GM19328 (cell line): ENCODE results near the gene ME1.
"Not testable (repeated sequence)": the region's sequence is repeated elsewhere in the genome, so short reads cannot be mapped to it uniquely, and the experiment has no call there.

Source experiments
- ATAC-seq: cut with Tn5 transposase; IDR thresholded peaks from one replicate; pipeline ENCODE4 v1.9.1; 2021; ENCODE audit warnings: mild to moderate bottlenecking, moderate library complexity; ENCODE audit not compliant: unreplicated experiment

The ME1 gene

DNA sequence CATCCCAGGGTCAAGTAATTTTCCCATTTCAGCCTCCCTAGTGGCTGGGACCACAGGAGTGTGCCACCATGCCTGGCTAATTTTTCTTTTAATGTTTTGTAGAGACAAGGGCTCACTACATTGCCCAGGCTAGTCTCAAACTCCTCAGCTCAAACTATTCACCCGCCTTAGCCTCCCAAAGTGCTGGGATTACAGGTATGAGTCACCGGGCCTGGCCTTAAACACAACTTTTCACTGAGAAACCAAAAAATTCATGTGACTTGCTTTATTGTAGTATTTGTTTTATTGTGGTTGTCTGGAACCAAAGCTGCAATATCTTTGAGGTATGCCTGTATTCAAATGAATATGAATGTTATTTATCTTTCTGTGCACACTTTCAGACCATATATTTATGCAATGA, 165.5 kb downstream of the ME1 start:
- no peak for ATAC-seq

DNA sequence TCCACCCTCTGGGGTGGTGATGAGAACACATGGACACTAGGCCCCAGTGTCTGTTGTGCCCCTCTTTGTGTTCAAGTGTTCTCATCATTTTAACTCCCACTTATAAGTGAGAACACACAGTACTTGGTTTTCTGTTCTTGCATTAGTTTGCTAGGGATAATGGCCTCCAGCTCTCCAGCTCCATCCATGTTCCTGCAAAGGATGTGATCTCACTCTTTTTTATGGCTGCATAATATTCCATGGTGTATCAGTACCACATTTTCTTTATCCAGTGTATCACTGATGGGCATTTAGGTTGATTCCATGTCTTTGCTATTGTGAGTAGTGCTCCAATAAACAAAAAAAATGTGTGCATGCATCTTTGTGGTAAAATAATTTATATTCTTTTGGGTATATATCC, 170.3 kb downstream of the ME1 start:
- ATAC-seq, result no peak

DNA sequence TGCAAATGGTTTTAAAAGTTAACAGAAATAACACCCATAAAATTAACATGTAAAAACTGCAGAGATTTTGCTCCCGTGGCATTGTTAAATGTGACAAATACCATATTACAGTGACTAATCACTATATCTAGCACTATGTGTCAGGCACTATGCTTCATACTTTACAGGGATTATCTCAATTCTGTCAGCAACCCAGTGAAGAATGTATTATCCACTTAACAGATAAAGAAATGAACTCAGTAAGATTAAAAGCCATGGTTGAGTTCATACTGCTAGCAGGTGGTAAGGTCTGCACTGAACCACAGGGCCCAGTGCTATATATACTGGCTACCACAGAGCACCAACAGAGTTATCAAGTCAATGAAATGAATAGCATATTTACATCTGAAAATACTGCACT, 172.3 kb downstream of the ME1 start:
- ATAC-seq, result no peak

DNA sequence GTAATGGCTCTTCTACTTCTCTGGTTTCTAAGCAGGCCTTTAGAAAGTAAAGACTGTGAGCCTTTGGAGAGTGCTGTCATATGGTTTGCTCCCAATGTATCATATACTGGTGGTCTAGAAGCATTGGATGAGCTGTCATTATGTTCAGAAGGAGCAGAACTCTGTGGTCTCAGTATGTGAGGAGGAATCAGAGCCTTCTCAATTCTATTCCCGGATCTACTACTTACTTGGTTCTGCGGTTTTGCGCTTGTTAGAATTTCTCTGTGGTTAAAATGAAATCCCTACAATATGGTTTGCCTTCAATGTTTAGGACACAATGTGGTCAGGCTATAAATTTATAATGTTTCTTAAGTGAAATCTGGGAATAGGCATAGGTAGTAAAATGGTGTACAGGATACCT, 173.1 kb downstream of the ME1 start:
- no peak for ATAC-seq

DNA sequence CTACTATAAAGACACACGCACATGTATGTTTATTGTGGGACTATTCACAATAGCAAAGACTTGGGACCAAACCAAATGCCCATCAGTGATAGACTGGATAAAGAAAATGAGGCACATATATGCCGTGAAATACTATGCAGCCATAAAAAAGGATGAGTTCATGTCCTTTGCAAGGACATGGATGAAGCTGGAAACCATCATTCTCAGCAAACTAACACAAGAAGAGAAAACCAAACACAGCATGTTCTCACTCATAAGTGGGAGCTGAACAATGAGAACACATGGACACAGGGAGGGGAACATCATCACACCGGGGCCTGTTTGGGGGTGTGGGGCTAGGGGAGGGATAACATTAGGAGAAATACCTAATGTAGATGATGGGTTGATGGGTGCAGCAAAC, 174.1 kb downstream of the ME1 start:
- ATAC-seq, result not testable (repeated sequence)

DNA sequence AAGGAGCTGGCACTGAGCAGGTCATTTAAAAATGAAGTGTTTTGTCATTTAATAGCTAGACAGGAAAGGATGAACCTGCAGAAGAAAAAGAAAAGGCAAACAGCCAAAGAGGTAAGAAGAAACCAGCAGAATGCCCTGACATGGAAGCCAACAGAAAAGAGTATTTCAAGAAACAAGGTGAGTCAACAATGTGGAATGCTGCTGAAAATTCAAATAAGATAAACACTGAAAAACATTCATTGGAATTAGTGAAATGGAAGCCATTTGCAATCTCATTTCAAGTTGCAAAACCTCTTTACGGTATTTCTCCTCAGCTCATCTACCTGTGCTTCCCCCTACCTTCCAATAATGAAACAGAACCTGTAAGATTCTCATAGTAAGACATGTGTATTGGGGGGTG, 178.1 kb downstream of the ME1 start:
- no peak for ATAC-seq

DNA sequence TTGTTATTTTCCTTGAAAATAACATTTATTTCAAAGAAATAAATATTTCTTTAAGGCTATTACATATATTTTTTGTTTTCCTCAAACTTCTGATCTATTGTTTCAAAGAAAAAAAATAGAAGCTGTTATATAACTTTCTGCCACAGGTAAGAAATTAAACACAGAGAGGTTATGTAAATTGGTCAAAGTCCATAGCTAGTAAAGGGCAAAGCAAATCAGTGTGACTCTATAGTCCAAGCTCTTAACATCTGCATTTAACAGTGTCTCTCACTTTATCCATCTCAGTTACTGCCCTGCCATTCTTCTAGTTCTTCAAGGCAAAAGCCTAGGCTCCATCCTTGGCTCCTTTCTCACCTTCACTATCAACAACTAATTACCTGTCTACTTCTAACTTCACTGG, 180.6 kb downstream of the ME1 start:
- ATAC-seq, result no peak

DNA sequence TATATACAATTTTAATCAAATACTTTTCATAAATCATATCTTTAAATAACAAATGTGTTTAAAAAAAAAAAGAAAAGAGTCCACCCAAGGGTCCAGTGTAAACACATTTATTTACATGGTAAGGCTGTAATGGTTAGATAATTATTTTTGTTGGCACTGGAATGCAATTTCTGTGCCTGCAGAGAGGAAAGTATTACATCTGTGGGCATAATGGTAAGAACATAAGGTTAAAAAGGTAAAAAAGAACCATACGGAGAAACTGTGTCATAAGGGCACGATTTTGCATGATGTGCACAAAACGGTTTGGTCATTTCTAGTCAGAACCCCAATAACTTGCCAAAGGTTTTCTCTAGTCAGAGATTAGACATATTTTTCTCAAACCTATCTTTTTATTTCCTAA, 183.4 kb downstream of the ME1 start:
- no peak for ATAC-seq

DNA sequence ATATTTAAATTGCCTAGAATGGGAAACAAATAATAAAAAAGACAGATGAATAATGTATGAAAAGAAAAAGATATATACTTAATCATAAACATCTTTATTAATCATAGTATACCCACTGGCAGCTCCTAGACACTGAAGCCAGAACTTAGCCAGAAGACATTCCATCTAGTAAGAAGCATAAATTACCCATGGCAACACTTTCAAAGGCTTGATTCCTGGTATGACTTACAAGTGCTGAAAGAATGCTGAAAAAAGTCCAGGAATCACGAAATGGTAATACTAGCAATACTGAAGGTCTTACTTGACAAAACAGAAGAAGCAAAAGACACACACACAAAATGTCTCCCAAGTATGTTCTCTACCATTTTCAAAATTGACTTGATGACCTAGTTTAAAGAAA, 199.7 kb downstream of the ME1 start:
- ATAC-seq, result no peak

DNA sequence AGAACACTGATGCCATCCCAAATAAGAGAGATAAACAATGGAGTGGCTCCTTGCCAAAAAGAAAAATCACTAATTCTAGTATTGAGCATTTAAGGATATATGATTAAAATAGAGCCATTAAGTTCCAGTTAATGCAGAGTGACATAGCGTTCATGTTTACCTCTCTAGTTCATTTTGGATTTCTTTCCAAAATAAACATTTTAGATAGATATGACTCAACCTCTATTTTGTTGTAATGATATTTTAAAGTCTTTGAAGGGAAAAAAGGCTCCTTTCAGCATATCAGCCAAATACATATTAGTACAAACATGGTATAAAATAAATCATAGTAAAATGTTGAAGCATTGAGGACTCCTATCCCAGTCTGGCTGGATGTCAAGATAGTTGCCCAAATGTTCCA, 204.3 kb downstream of the ME1 start:
- ATAC-seq, result no peak

DNA sequence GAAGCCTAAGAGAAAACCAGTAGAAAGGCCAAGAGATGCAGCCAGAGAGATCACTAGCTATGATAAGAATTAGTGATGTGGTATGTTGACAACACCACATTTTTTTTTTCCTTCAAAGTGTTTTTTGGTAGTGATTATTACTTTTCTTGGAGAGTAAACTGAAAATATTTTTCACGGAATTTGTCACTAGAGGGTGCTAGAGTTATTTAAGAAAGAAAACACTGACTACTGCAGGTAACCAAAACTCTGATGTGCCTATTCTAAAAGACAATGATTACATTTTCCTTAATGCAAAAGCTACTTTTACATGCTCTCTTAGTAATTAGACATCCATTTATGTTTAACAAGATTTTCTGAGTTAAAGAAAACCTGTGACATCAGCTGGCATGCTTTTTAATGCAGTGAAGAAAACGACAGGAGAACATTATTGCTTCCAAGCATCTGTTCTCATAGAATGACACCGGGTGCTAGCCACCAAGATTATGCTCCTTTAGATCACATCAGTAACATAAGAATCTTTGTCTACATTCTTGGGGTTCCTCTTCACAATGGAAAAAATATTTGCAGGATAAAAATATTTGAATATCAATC, 208.9 kb downstream of the ME1 start:
- no peak for ATAC-seq

DNA sequence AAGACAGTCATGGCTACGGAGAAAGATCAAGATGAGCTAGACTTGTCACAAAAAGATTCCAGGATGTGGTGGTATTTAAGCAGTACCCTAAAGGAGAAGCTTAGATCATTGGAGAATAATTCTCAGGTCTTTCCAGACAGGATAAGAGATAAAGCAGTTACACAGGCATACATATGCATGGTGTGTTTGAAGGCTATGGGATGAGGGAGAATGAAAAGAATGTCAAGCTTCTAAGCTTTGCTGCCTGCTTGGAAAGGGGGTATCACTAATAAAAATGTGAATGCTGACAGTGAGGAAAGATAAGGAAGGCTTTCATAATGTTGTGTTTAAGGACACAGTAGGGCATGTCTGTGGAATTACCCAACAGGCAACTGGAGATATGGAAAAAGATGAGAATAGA, 209.6 kb downstream of the ME1 start:
- ATAC-seq, result no peak

DNA sequence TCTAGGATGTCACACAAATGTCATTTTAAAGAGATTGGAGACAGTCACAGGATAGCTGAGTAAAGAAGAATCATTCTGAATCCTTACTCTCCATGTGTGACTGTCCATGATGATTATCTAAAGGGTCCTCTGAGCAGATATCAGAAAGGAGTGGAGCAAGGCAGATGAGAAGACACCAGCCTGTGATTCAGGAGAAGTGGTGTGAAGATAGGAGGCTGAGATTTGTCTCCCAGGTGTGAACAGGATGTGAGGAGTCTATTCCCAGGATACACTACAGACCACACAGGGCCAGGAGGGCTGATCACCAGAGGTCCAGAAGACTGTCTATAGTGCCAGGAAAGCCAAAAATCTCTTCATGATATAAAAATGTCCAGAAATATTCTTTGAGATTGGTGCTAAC, 210.7 kb downstream of the ME1 start:
- ATAC-seq, result no peak

DNA sequence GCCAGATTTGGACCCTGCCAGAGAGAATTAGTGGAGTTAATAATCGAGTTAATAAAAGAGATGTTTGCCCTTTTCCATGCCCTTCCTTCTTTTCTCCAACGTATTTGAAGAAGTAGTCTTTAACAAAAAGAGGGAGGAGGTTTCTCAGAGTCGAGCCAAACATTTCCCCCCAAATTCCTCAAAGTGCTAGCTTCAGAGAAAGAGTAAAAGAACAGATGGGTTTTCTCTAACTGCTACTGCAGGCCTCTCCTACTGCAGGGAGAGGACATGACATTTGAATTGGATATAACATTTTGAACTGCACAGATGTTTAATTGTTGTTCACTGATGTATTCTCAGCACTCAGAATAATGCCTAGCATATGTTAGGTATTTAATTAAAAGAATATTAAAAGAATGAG, 212.2 kb downstream of the ME1 start:
- no peak for ATAC-seq

DNA sequence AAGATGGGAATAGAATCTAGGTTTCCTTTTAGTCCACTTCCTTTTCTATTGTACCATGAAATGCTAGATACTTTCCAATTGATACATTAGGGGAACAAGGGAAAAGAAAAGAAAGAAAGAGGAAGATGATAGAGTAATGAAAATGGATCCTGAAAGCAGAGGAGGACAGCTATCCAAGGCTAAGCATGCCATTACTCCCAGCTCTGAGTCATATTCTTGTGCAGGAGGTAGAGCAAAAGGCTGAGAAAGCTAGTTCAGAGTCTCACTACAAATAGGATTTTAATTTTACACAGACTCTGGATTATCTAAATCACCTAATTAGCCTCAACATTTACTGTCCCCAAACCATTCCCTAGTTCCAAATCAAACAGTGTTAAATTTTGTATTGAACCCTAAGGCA, 214.0 kb downstream of the ME1 start:
- no peak for ATAC-seq

DNA sequence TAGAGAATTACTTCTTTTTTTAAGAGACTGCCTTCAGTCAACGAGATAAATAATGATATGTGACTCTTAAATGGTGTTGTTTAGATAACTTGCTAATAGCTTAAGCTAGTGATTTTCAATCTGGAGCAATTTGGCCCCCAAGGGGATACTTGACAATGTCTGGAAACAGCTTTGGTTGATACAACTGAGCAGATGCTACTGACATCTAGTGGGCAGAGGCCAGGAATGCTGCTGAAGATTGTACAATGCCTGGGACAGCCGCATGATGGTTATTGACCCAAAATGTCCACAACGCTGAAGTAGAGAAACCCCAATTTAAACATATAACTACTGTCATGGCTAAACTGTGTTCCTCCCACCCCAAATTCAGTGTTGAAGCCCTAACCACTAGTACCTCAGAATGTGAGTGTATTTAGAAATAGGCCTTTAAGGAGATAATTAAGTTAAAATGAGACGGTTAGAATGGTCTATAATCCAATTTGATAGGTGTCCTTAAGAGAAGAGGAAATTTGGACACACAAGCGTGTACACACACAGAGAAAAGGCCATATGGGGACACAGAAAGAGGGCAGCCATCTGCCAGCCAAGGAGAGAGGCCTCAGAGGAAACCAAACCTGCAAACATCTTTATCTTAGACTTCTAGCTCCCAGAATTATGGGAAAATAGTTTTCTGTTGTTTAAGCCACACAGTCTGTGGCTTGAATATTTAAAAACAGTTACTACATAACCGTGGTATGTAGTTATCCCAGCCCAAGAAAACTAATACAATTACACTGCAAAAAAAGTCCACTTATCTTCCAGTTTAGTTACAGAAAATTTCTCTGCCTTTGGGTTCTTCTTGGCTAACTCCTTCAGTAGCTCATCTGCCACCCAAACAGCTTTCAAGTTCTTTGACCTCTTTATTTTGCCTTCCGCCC, 215.5 kb downstream of the ME1 start:
- ATAC-seq, result peak; percentile 98

DNA sequence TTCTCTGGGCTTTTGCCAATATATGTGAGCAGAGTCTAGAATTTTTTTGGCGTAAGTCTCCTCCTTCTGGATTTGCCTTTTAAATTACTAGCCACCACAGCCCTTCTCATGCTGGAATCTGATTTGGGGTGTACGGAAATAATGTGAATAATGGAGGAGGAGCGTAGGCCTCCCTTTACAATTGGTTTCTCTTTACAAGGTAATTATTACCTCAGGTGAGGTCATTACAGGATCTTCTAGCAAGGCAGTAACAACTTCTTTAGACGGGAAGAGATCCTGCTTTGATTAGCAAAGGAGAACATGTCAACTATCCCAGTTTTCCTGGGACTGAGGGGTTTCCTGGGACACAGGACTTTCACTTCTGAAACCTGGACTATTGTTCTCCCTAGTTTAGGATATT, 228.8 kb downstream of the ME1 start:
- ATAC-seq, result no peak

DNA sequence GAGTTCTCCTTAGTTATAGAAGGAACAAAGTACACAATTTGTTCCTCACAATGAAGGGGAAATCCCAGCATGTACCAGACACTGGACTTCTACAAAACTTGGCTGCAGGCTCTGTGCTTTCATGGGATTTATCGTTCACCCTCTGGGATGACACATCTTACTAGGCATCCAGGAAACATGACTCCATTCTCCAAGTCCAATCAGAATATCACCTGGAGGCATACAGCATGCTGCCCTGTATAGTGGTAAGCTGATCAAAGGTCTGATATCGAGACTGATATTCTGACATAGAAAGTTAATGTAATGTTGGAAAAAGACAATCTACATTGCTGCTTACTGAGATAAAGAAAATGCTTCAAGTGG, 231.0 kb downstream of the ME1 start:
- no peak for ATAC-seq

DNA sequence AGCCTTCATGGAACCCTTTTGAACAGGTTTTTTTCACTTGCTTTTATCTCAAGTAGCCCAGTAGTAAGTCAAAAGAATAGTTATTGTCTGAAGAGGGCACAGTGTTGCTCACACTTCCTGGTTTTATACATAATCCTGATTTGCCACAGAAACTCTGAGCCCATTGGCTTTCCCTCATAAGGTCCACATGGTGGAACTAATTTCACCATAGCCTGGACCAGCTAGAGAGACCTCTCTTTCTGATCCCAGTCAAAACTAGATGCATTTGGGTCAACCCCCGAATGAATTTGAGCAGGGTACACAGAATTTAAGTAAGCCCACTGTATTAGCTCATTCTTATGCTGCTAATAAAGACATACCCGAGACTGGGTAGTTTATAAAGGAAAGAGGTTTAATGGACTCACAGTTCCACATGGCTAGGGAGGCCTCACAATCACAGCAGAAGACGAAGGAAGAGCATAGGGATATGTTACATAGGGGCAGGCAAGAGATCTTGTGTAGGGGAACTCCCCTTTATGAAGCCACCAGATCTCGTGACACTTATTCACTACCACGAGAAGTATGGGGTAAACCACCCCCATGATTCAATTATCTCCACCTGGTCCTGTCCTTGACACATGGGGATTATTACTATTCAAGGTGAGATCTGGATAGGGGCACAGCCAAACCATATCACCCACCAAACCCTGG, 231.5 kb downstream of the ME1 start:
- ATAC-seq, result no peak

DNA sequence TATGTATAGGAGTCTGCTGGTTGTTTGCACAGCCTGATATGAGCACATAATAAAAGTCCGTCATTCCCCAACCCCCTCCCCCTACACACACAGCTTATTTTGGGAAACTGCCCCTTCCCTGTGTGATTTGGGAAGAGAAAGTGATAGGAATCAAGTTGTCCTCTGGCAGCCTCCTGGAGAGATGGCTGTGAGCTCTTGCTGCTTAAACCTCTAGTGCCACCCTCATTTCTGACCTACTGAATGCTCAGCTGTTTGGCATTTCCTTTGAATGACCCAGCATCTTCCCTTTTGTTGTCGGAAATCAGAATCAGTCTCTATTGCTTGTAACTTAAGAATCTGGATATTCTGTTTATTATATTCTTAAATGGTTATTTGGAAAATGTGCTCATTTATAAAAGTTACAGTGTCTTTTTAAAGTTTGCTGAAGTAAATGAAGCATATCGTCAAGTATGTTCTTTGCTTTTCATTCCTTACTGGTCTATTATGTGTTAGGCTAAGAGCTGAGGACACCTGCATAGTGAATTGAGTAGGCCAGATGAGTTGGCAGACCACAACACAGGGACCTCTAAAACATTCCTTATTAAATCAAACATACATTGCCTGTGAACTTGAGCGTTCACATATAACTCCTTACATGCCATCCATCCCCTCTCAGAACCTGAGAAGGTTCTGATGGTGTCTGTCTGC, 232.2 kb downstream of the ME1 start:
- no peak for ATAC-seq

DNA sequence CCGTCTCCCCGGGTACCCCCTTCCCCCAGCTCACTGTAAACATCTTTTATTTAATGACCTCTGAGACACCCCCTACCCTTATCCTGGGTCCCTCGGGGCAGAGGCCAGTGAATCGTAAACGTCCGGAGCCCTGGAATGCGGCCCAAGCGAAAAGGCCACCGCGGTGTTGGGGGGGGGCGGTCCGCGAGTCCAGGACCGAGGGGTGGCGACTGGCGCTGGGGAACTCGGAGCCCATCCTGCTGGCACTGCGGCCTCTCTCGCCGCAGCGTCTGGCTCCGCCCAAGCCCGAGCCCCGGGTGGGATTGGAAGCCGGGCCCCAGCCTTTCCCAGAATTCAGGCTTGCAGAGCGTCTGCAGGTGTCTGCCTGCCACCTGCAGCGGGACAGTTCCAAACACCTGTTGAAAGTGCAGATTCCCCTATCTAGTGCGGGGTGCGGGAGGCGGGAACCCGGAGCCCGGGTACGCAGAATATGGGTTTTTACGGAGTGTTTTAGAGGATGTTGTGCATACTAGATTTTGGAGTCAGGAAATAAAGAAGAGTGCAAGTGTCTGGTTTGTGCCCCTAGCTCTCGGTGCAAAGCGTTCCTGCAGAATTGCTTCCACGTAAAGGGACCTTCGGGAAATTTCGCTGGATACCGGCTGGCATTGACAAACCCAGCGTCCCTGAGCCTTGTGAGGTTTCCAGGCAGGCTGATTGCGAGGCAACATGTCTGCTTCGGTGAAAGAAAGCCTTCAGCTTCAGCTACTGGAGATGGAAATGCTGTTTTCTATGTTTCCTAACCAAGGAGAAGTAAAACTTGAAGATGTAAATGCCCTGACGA, 236.9 kb downstream of the ME1 start:
- ATAC-seq, result peak; percentile 4
